ENCODE data around the gene BCLAF3.

GRCh38 chrX:20026278-20026677 lies 35.4 kb upstream of the BCLAF3 start:
- TF ChIP-seq, protein P1, sequence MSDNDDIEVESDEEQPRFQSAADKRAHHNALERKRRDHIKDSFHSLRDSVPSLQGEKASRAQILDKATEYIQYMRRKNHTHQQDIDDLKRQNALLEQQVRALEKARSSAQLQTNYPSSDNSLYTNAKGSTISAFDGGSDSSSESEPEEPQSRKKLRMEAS (IDR thresholded peaks at IDR 0.05), result no peak
- TF ChIP-seq EP300 (IDR thresholded peaks at IDR 0.05; ENCODE audit: borderline replicate concordance) (no peak), NFIC (IDR thresholded peaks at IDR 0.05) (no peak), TAF1 (IDR thresholded peaks at IDR 0.05; ENCODE audit: low read depth) (no peak), CEBPB (IDR thresholded peaks at IDR 0.05) (no peak), REST (IDR thresholded peaks at IDR 0.05; ENCODE audit: low read depth) (no peak)
